ENCODE measurements around the gene MYO10. TPM values are rescaled to one million over a fixed set of nuclear protein-coding genes. Genes with fewer than 3 reads are reported as not detected.
"Not testable (repeated sequence)": the region's sequence is repeated elsewhere in the genome, so short reads cannot be mapped to it uniquely, and the experiment has no call there.

Gene MYO10
- total RNA-seq, 1 donor from 2014 or later: 20.0 TPM

DNA sequence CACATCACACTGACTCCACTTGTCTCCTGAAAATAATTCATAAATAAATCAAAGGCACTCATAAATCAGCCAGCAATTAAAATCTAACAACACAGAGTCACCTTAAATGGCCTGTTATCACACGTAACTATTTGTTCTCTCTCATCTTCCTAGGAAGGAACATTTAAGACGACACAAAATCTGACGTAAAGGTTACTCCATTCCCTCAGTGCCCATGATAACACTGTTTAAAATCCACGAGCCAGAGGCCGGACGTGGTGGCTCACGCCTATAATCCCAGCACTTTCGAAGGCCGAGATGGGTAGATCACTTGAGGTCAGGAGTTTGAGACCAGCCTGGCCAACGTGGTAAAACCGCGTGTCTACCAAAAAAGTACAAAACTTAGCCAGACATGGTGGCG, 56.4 kb downstream of the MYO10 start:
- H3K27ac ChIP-seq: no peak overlapping the region
- no peak overlapping the region for H3K4me3 ChIP-seq
- intact Hi-C loops (cut with DNase I): loop anchor here (10.0 kb wide), 1 partner anchor 65 kb away; no protein-coding TSS in a partner anchor
- TF ChIP-seq, protein P1, sequence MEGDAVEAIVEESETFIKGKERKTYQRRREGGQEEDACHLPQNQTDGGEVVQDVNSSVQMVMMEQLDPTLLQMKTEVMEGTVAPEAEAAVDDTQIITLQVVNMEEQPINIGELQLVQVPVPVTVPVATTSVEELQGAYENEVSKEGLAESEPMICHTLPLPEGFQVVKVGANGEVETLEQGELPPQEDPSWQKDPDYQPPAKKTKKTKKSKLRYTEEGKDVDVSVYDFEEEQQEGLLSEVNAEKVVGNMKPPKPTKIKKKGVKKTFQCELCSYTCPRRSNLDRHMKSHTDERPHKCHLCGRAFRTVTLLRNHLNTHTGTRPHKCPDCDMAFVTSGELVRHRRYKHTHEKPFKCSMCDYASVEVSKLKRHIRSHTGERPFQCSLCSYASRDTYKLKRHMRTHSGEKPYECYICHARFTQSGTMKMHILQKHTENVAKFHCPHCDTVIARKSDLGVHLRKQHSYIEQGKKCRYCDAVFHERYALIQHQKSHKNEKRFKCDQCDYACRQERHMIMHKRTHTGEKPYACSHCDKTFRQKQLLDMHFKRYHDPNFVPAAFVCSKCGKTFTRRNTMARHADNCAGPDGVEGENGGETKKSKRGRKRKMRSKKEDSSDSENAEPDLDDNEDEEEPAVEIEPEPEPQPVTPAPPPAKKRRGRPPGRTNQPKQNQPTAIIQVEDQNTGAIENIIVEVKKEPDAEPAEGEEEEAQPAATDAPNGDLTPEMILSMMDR (IDR thresholded peaks at IDR 0.05): no peak
- no peak for DNase-seq (ENCODE audit: low spot score in 2 of 2)
- H3K4me1 ChIP-seq: no peaks in the 10 kb centered on the region
- H3K9me3 ChIP-seq: no peaks in the 10 kb centered on the region
- no peaks in the 10 kb centered on the region for H3K27me3 ChIP-seq
- no peaks in the 10 kb centered on the region for H3K36me3 ChIP-seq

DNA sequence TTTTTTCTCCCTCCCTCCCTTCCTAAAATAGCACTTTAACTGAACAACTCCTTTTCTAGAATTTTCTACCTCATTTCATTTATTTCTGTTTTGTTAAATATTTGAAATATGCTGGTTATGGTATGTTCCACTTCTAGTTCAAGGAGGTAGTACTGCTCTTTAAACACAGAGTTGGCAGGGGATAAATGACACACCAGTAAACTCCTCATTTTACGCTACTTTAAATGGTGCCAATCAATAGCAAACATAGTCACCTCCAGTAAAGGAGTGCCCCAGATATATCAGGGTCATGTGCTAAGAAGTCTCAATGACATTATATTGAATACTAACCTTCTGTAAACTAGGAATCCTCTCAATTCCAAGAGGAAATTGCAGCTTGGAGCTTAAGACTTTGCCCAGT, 56.9 kb downstream of the MYO10 start:
- Histone ChIP-seq H3K4me1 (no peaks in the 10 kb centered on the region), H3K27me3 (no peaks in the 10 kb centered on the region), H3K36me3 (no peaks in the 10 kb centered on the region), H3K4me3 (no peak overlapping the region), H3K9me3 (no peaks in the 10 kb centered on the region), H3K27ac (no peak overlapping the region)
- intact Hi-C loops (cut with DNase I): no loop called here
- DNase-seq (ENCODE audit: low spot score in 2 of 2): no peak
- TF ChIP-seq, protein P1 (IDR thresholded peaks at IDR 0.05): no peak

DNA sequence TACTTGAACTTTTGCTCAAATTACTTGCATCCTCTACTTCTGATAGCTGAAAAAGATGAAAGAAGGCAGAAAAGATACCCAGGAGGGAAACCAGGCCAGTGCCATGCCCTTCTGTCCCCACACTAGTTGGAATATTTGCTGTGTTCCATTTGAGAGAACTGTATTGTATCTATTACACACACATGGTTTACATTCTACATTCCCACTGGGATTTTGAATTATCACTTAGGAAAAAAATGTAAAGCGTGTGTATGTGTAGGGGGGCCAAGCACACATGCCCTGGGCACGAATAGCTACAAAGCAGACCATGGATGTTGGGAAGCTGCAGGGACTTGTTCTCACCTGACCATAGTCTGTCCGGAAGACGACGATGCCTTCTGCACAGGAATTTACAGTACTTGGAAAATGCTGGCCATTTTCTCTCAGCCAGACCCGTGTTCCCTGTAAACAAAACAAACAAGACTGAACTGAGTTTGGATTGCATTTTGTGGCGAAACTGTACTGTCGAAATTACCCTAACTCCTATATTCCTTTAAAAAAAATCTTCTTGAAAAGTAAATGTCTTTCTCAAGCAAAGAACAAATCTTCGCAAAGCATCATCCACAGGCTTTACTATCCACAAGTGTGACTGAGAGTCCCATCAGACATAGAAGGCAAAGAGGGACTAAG, 58.7 kb downstream of the MYO10 start:
- TF ChIP-seq, protein P1 (IDR thresholded peaks at IDR 0.05): no peak
- no peaks in the 10 kb centered on the region for H3K4me1 ChIP-seq
- intact Hi-C loops (cut with DNase I): no loop called here
- H3K27me3 ChIP-seq: no peaks in the 10 kb centered on the region
- no peaks in the 10 kb centered on the region for H3K9me3 ChIP-seq
- H3K4me3 ChIP-seq: no peak overlapping the region
- no peak for DNase-seq (ENCODE audit: low spot score in 2 of 2)
- no peak overlapping the region for H3K27ac ChIP-seq
- H3K36me3 ChIP-seq: no peaks in the 10 kb centered on the region

DNA sequence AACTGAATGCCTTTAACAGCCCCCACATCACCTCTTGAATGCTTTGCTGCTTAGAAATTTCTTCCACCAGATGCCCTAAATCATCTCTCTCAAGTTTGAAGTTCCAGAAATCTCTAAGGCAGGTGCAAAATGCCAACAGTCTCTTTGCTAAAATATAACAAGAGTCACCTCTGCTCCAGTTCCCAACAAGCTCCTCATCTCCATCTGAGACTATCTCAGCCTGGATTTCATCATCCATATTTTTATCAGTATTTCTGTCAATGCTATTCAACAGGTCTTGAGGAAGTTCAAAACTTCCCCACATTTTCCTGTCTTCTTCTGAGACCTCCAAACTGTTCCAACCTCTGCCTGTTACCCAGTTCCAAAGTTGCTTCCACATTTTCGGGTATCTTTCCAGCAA, 61.7 kb downstream of the MYO10 start:
- intact Hi-C loops (cut with DNase I); H3K4me1 ChIP-seq; H3K36me3 ChIP-seq; H3K27ac ChIP-seq; H3K9me3 ChIP-seq; DNase-seq (ENCODE audit: low spot score in 2 of 2); H3K27me3 ChIP-seq; H3K4me3 ChIP-seq: not testable (repeated sequence)

DNA sequence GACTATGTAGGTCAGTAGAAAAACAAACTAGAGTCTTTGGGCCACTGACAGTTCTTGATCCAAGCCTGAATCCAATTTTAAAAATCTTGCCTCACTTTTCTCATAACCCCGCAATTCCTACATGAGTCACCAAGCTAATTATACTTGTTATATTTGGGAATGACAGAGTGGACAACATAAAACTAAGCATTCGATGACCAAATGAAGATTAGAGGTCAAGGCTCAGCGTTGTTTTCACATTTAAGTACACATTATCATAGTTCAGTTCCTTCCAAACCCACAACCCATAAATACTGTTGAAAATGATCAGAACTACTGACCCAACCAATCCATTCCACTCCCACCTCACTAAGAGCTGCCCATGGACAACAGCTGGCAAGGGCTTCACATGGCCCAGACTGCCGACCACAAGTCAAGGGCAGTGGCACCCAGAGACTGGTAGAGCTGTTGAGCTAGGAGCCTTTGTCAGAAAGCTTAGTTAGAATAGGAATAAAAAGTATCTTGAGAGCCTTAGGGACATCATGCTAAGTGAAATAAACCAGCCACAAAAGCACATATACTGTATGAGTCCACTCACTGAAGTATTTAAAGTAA, 64.2 kb downstream of the MYO10 start:
- H3K9me3 ChIP-seq: no peaks in the 10 kb centered on the region
- no peaks in the 10 kb centered on the region for H3K36me3 ChIP-seq
- DNase-seq (ENCODE audit: low spot score in 2 of 2): no peak
- H3K27ac ChIP-seq: peak overlapping the region; percentile 75 to 81
- intact Hi-C loops (cut with DNase I): loop anchor here (2.0 kb wide), 1 partner anchor 15 kb away; no protein-coding TSS in a partner anchor
- H3K27me3 ChIP-seq: no peaks in the 10 kb centered on the region
- H3K4me1 ChIP-seq: peaks cover 4 to 5% of the 10 kb centered on the region in 2 donors
- H3K4me3 ChIP-seq: no peak overlapping the region
- TF ChIP-seq, protein P1 (IDR thresholded peaks at IDR 0.05): no peak

DNA sequence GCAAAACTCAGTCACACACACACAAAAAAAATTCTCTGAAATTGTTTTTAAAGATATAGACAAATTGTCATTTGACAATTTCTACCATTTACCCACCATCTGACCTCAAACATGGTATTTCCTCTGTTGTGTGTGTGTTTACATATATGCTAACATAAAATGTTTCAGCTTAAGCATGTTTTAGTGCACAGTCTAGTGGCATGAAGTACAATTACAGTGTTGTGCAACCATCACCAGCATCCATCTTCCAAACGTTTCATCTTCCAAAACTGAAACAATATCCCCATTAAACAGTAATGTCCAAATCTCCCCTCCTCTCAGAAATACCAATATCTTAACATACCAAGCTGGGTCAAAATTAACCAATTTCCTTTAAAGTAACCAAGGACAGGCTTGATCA, 65.2 kb downstream of the MYO10 start:
- TF ChIP-seq, protein P1 (IDR thresholded peaks at IDR 0.05): no peak
- no peak for DNase-seq (ENCODE audit: low spot score in 2 of 2)
- no peaks in the 10 kb centered on the region for H3K27me3 ChIP-seq
- peaks cover 5 to 7% of the 10 kb centered on the region in 2 donors for H3K4me1 ChIP-seq
- peak overlapping the region; percentile 75 to 81 for H3K27ac ChIP-seq
- no peaks in the 10 kb centered on the region for H3K36me3 ChIP-seq
- H3K9me3 ChIP-seq: no peaks in the 10 kb centered on the region
- intact Hi-C loops (cut with DNase I): loop anchor here (2.0 kb wide), 1 partner anchor 16 kb away; no protein-coding TSS in a partner anchor
- H3K4me3 ChIP-seq: no peak overlapping the region
